CD4-positive, alpha-beta T cell (primary cell): ENCODE results near the gene ABI3. TPM values are rescaled to one million over a fixed set of nuclear protein-coding genes. Genes with fewer than 3 reads are reported as not detected.

Source experiments
- ATAC-seq: fragments of 200-7000 bp; cut with Tn5 transposase; one replicate; pipeline ENCODE4 v1.10.0; 2022; ENCODE audit warnings: mild to moderate bottlenecking; ENCODE audit not compliant: poor library complexity
- CTCF ChIA-PET: fragments of 350-600 bp; sonication (Branson Sonifier 250); formaldehyde crosslinking; loops from one replicate; lab custom pipeline; 2021; ENCODE audit warnings: antibody characterized with exemption, inconsistent platforms; lab: Charles Lee
- POLR2A ChIA-PET: fragments of 350-600 bp; sonication (Branson Sonifier 250); formaldehyde crosslinking; loops from one replicate; lab custom pipeline; 2021; ENCODE audit warnings: antibody characterized with exemption, inconsistent platforms; lab: Charles Lee
- DNase-seq, 14 experiments: peaks; one replicate each; pipeline ENCODE4 v3.0.0-alpha.2; 2013 to 2020; ENCODE audit warnings: mixed read lengths in 2 of 14
- H3K27ac ChIP-seq, 2 donors: one replicate each; pipeline versions ENCODE4 v1.5.1 to v1.7.0; 2013; ENCODE audit warnings: low read length in 2 of 2, low read depth in 1 of 2, mild to moderate bottlenecking in 1 of 2
- H3K27me3 ChIP-seq, 2 experiments: 1 replicate in 1 of 2; 2 replicates in 1 of 2; pipeline versions ENCODE4 v1.6.1 to v1.7.0; 2013; ENCODE audit warnings: low read length in 2 of 2, control low read depth in 1 of 2, mild to moderate bottlenecking in 1 of 2, moderate library complexity in 1 of 2; ENCODE audit not compliant: insufficient read depth in 2 of 2, control insufficient read depth in 1 of 2
- H3K36me3 ChIP-seq: one replicate; pipeline ENCODE4 v1.6.1; 2013; ENCODE audit warnings: low read length, control low read depth; ENCODE audit not compliant: insufficient read depth
- H3K4me1 ChIP-seq: one replicate; pipeline ENCODE4 v1.6.1; 2013; ENCODE audit warnings: low read length, control low read depth; ENCODE audit not compliant: insufficient read depth
- H3K4me3 ChIP-seq: one replicate; pipeline ENCODE4 v1.5.1; 2013; ENCODE audit warnings: mild to moderate bottlenecking, low read length, moderate library complexity
- H3K9me3 ChIP-seq, 2 experiments: 1 replicate in 1 of 2; 2 replicates in 1 of 2; pipeline versions ENCODE4 v1.6.1 to v1.7.0; 2013; ENCODE audit warnings: low read length in 2 of 2, mild to moderate bottlenecking in 2 of 2, control low read depth in 1 of 2, moderate library complexity in 1 of 2; ENCODE audit not compliant: control insufficient read depth in 1 of 2, insufficient read depth in 1 of 2
- H3K27ac Mint-ChIP-seq: one replicate; pipeline ENCODE4 v1.8.0; 2020; ENCODE audit warnings: mixed read lengths
- H3K27me3 Mint-ChIP-seq: one replicate; pipeline ENCODE4 v1.8.0; 2021; ENCODE audit warnings: mixed read lengths
- H3K36me3 Mint-ChIP-seq: one replicate; pipeline ENCODE4 v1.8.0; 2021; ENCODE audit warnings: low read depth, mixed read lengths
- H3K4me1 Mint-ChIP-seq: one replicate; pipeline ENCODE4 v1.8.0; 2021; ENCODE audit warnings: low read depth, mixed read lengths
- H3K4me3 Mint-ChIP-seq: one replicate; pipeline ENCODE4 v1.8.0; 2020; ENCODE audit warnings: mild to moderate bottlenecking, mixed read lengths
- H3K9me3 Mint-ChIP-seq: one replicate; pipeline ENCODE4 v1.8.0; 2020; ENCODE audit warnings: mixed read lengths
- intact Hi-C, 2 experiments: fragments of 100-400 bp; cut with DNase I in 1 of 2; cut with micrococcal nuclease in 1 of 2; formaldehyde crosslinking; loops; one replicate each; pipeline versions ENCODE4 v1.15.1 to v1.9.0; 2023 to 2025; cut with DNase I, micrococcal nuclease
- total RNA-seq, 174 experiments: library from RNA in 2 of 174; stranded (reverse) in 2 of 174; gene quantifications; one replicate each; pipeline ENCODE4 v1.2.3 and lab custom pipeline; 2021 to 2026
- TF ChIP-seq, protein P1 (sequence below): fragments of 200-600 bp; IDR thresholded peaks from one replicate; pipeline ENCODE4 v1.8.0; 2022; ENCODE audit warnings: antibody characterized with exemption, mild to moderate bottlenecking

ABI3 gene
- total RNA-seq, 2 experiments from 2014 or later, result 5.6 to 5.8 TPM

DNA sequence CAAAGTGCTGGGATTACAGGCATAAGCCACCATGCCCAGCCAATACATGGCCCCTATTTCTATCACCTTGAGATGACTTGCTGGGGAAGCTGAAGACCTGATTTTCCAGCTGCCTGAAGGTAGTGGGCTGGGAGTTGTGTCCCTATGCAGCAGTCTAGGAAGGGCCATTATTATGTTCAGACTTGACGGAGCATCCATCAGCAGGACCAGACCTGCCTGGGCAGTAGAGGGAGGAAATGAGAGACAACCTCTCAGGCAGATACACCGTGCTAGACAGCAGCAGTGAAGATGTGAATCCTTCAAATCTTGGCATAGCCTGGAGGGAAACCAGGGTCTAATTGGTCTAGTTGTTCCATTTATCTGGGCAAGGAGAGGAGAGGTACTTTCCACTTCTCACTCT is 55.7 kb downstream of the ABI3 start:
- DNase-seq (no peak), ATAC-seq (no peak)
- H3K9me3 ChIP-seq, result no peaks in the 10 kb centered on the region
- TF ChIP-seq, protein P1, sequence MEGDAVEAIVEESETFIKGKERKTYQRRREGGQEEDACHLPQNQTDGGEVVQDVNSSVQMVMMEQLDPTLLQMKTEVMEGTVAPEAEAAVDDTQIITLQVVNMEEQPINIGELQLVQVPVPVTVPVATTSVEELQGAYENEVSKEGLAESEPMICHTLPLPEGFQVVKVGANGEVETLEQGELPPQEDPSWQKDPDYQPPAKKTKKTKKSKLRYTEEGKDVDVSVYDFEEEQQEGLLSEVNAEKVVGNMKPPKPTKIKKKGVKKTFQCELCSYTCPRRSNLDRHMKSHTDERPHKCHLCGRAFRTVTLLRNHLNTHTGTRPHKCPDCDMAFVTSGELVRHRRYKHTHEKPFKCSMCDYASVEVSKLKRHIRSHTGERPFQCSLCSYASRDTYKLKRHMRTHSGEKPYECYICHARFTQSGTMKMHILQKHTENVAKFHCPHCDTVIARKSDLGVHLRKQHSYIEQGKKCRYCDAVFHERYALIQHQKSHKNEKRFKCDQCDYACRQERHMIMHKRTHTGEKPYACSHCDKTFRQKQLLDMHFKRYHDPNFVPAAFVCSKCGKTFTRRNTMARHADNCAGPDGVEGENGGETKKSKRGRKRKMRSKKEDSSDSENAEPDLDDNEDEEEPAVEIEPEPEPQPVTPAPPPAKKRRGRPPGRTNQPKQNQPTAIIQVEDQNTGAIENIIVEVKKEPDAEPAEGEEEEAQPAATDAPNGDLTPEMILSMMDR, result no peak
- no peaks in the 10 kb centered on the region for H3K36me3 ChIP-seq
- no peak overlapping the region for H3K27ac ChIP-seq
- ChIA-PET POLR2A (no interaction called here), CTCF (no interaction called here)
- peaks cover under 1% of the 10 kb centered on the region for H3K4me1 Mint-ChIP-seq
- peaks cover 5% of the 10 kb centered on the region for H3K27me3 Mint-ChIP-seq
- intact Hi-C loops, result no loop called here
- no peak overlapping the region for H3K4me3 Mint-ChIP-seq
- H3K9me3 Mint-ChIP-seq, result no peaks in the 10 kb centered on the region
- H3K4me1 ChIP-seq, result no peaks in the 10 kb centered on the region
- peaks cover 0 to 1% of the 10 kb centered on the region in 2 experiments for H3K27me3 ChIP-seq
- H3K36me3 Mint-ChIP-seq, result no peaks in the 10 kb centered on the region
- no peak overlapping the region for H3K4me3 ChIP-seq
- H3K27ac Mint-ChIP-seq, result no peak overlapping the region

DNA sequence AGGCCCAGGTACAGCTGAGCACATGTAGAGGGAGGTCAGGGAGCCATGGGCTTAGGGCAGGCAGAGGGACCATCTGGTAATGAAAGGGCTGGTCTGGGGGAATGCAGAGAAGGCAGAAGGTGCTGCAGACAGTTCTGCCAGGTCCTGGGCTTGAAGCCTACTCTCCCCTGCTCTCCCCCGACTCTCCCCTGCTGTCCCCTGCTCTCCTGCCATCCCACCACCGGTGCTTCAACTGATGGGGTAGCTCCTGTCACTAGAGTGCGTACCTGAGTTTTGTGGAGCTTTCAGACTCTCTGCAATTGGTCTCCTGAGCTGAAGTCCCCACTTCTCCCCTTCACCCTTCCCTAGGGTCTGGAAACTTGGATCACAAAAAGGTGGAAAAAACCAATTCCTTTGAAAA is 57.4 kb downstream of the ABI3 start:
- intact Hi-C loops, result no loop called here
- CTCF ChIA-PET, result no interaction called here
- Mint-ChIP-seq H3K27me3 (peaks cover 5% of the 10 kb centered on the region), H3K9me3 (no peaks in the 10 kb centered on the region), H3K36me3 (no peaks in the 10 kb centered on the region), H3K4me3 (no peak overlapping the region), H3K4me1 (no peaks in the 10 kb centered on the region), H3K27ac (no peak overlapping the region)
- POLR2A ChIA-PET, result no interaction called here
- Histone ChIP-seq H3K27ac (no peak overlapping the region), H3K4me3 (no peak overlapping the region), H3K4me1 (no peaks in the 10 kb centered on the region), H3K36me3 (no peaks in the 10 kb centered on the region), H3K27me3 (no peaks in the 10 kb centered on the region), H3K9me3 (no peaks in the 10 kb centered on the region)
- DNase-seq, result no peak
- ATAC-seq, result no peak
- TF ChIP-seq, protein P1, result no peak

GRCh38 chr17:49269356-49269755 is 58.8 kb downstream of the ABI3 start:
- DNase-seq (no peak), ATAC-seq (no peak)
- Mint-ChIP-seq H3K4me1 (no peaks in the 10 kb centered on the region), H3K36me3 (no peaks in the 10 kb centered on the region), H3K4me3 (no peak overlapping the region), H3K27ac (no peak overlapping the region), H3K9me3 (no peaks in the 10 kb centered on the region), H3K27me3 (peaks cover 5% of the 10 kb centered on the region)
- no peaks in the 10 kb centered on the region for H3K9me3 ChIP-seq
- TF ChIP-seq, protein P1, result no peak
- intact Hi-C loops, result no loop called here
- ChIA-PET CTCF (no interaction called here), POLR2A (no interaction called here)
- H3K4me1 ChIP-seq, result no peaks in the 10 kb centered on the region
- no peak overlapping the region for H3K27ac ChIP-seq
- H3K4me3 ChIP-seq, result no peak overlapping the region
- no peaks in the 10 kb centered on the region for H3K36me3 ChIP-seq
- no peaks in the 10 kb centered on the region for H3K27me3 ChIP-seq

Other genes starting within 250 kb of the ABI3 start
- not detected for gene GIP, start 242.1 kb upstream of the ABI3 start, total RNA-seq
- not detected for gene IGF2BP1, start 213.3 kb upstream of the ABI3 start, total RNA-seq
- gene B4GALNT2, start 77.9 kb upstream of the ABI3 start, total RNA-seq, result under 1 TPM; 0.06 to 0.16 TPM
- gene GNGT2, start 133 bp upstream of the ABI3 start, total RNA-seq, result 1 to 10 TPM; 2.3 to 2.4 TPM
- not detected for gene PHOSPHO1, start 20.1 kb downstream of the ABI3 start, total RNA-seq
- gene ZNF652, start 151.5 kb downstream of the ABI3 start, total RNA-seq, result 10 to 100 TPM; 33.7 to 34.9 TPM
- 10 to 100 TPM; 24.2 to 31.6 TPM for gene PHB1, start 204.2 kb downstream of the ABI3 start, total RNA-seq